Activated B cell treated with CpG ODN at 0.5 μM for 24 hours (primary cell): ENCODE data around the gene INPP5E. TPM values are rescaled to one million over a fixed set of nuclear protein-coding genes. Genes with fewer than 3 reads are reported as not detected.

ENCODE experiments used
- ATAC-seq: fragments of 200-7000 bp; cut with Tn5 transposase; one replicate; pipeline ENCODE4 v1.10.0; 2021; ENCODE audit warnings: low read depth, mild to moderate bottlenecking, moderate library complexity
- CTCF ChIA-PET: fragments of 350-600 bp; sonication (Branson Sonifier 250); formaldehyde crosslinking; loops from one replicate; lab custom pipeline; 2021; ENCODE audit warnings: antibody characterized with exemption; lab: Charles Lee
- POLR2A ChIA-PET: fragments of 350-600 bp; sonication (Branson Sonifier 250); formaldehyde crosslinking; loops from one replicate; lab custom pipeline; 2021; ENCODE audit warnings: antibody characterized with exemption; lab: Charles Lee
- DNase-seq: peaks from one replicate; pipeline ENCODE4 v3.0.0; 2022
- H3K27ac Mint-ChIP-seq: one replicate; pipeline ENCODE4 v1.8.0; 2020; ENCODE audit warnings: mixed read lengths
- H3K27me3 Mint-ChIP-seq: one replicate; pipeline ENCODE4 v1.8.0; 2021; ENCODE audit warnings: mixed read lengths
- H3K36me3 Mint-ChIP-seq: one replicate; pipeline ENCODE4 v1.8.0; 2021; ENCODE audit warnings: low read depth, mixed read lengths
- H3K4me1 Mint-ChIP-seq: one replicate; pipeline ENCODE4 v1.8.0; 2021; ENCODE audit warnings: mixed read lengths
- H3K4me3 Mint-ChIP-seq: one replicate; pipeline ENCODE4 v1.8.0; 2020; ENCODE audit warnings: mild to moderate bottlenecking, mixed read lengths
- H3K9me3 Mint-ChIP-seq: one replicate; pipeline ENCODE4 v1.8.0; 2020; ENCODE audit warnings: mixed read lengths
- intact Hi-C: fragments of 100-400 bp; cut with micrococcal nuclease; formaldehyde crosslinking; loops from one replicate; pipeline ENCODE4 v1.15.1; 2024
- total RNA-seq: library from RNA; stranded (reverse); gene quantifications from 2 replicates; pipeline ENCODE4 v1.2.3, GENCODE V29; 2022
- TF ChIP-seq, protein P1 (sequence below): fragments of 200-600 bp; IDR thresholded peaks from one replicate; pipeline ENCODE4 v1.8.0; 2022; ENCODE audit warnings: antibody characterized with exemption, mild to moderate bottlenecking

The INPP5E gene
- total RNA-seq, 1 donor from 2014 or later = 26.6 TPM

DNA sequence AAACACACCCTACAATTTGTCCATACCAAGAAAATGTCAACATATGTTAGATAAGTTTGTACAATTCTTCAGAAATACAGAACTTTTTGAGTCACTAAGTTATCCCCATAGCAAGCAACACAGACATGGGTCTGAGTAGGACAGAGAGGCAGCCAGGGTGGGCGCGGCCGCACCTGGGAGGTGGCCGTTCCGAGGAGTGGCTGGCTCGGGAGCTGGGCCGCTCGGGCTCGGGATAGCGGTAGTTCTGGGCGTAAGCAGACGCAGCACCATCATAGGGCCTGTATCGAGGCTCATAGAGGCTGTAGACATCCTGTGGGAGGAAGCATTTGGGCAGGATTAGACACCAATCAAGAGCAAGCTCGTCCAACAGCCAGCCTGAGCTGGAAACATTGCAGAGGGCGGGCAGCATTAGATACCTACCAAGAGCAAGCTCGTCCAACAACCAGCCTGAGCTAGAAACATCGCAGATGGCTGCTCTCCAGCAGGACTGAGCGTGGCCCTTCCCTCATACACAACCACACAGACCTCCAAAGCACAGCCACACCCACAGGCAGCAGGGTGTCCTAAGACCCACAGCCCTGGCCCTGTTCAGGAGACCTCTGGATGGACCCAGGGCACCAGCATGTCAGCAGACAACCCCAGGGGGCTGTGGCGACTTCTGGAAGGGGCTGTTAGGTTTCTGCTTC is 32.3 kb upstream of the INPP5E start:
- H3K36me3 Mint-ChIP-seq = peaks cover 89% of the 10 kb centered on the region
- no peaks in the 10 kb centered on the region for H3K9me3 Mint-ChIP-seq
- intact Hi-C loops = no loop called here
- no peaks in the 10 kb centered on the region for H3K4me1 Mint-ChIP-seq
- DNase-seq (no peak), ATAC-seq (no peak)
- CTCF ChIA-PET = no interaction called here
- TF ChIP-seq, protein P1, sequence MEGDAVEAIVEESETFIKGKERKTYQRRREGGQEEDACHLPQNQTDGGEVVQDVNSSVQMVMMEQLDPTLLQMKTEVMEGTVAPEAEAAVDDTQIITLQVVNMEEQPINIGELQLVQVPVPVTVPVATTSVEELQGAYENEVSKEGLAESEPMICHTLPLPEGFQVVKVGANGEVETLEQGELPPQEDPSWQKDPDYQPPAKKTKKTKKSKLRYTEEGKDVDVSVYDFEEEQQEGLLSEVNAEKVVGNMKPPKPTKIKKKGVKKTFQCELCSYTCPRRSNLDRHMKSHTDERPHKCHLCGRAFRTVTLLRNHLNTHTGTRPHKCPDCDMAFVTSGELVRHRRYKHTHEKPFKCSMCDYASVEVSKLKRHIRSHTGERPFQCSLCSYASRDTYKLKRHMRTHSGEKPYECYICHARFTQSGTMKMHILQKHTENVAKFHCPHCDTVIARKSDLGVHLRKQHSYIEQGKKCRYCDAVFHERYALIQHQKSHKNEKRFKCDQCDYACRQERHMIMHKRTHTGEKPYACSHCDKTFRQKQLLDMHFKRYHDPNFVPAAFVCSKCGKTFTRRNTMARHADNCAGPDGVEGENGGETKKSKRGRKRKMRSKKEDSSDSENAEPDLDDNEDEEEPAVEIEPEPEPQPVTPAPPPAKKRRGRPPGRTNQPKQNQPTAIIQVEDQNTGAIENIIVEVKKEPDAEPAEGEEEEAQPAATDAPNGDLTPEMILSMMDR = no peak
- POLR2A ChIA-PET = no interaction called here
- H3K27ac Mint-ChIP-seq = no peak overlapping the region
- no peak overlapping the region for H3K4me3 Mint-ChIP-seq
- no peaks in the 10 kb centered on the region for H3K27me3 Mint-ChIP-seq

GRCh38 chr9:136470792-136471469 is 31.3 kb upstream of the INPP5E start:
- Mint-ChIP-seq H3K27ac (no peak overlapping the region), H3K9me3 (no peaks in the 10 kb centered on the region), H3K36me3 (peaks cover 89% of the 10 kb centered on the region), H3K27me3 (no peaks in the 10 kb centered on the region), H3K4me3 (no peak overlapping the region), H3K4me1 (no peaks in the 10 kb centered on the region)
- ChIA-PET CTCF (interaction anchor here (0.9 kb wide), 1 partner anchor 108 kb away, joined by 3 read pairs; the partner anchor contains the start of gene DNLZ), POLR2A (no interaction called here)
- DNase-seq (no peak), ATAC-seq (no peak)
- TF ChIP-seq, protein P1 = no peak
- intact Hi-C loops = no loop called here

DNA sequence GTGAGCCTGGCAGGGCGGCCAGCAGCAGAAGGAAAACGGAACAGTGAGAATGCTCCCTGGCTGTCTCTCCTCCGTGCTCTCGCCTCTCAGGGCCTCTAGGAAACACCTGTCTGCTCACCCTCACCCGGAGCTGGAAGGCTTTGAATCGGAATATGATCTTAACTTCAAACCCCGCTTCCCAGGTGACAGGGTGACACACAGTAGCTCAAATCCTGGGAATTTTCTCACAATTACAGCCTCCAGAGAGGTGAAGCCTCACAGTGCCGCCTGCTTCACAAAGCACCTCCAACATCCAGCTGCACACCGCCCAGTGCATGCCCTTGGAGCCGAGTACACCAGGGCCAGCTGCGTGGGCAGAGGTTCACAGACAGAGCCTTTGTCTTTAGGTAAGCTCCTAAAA is 30.7 kb upstream of the INPP5E start:
- ATAC-seq = no peak
- Mint-ChIP-seq H3K36me3 (peaks cover 89% of the 10 kb centered on the region), H3K27ac (no peak overlapping the region), H3K9me3 (no peaks in the 10 kb centered on the region), H3K4me1 (no peaks in the 10 kb centered on the region), H3K4me3 (no peak overlapping the region), H3K27me3 (no peaks in the 10 kb centered on the region)
- CTCF ChIA-PET = interaction anchor here (0.9 kb wide), 1 partner anchor 107 kb away, joined by 3 read pairs; the partner anchor contains the start of gene DNLZ
- POLR2A ChIA-PET = no interaction called here
- intact Hi-C loops = no loop called here
- no peak for DNase-seq
- TF ChIP-seq, protein P1 = no peak

GRCh38 chr9:136467766-136468165 is 28.1 kb upstream of the INPP5E start:
- intact Hi-C loops = no loop called here
- POLR2A ChIA-PET = no interaction called here
- Mint-ChIP-seq H3K27me3 (no peaks in the 10 kb centered on the region), H3K9me3 (no peaks in the 10 kb centered on the region), H3K36me3 (peaks cover 90% of the 10 kb centered on the region), H3K4me1 (no peaks in the 10 kb centered on the region), H3K27ac (no peak overlapping the region), H3K4me3 (no peak overlapping the region)
- DNase-seq (no peak), ATAC-seq (no peak)
- TF ChIP-seq, protein P1 = no peak
- CTCF ChIA-PET = no interaction called here

DNA sequence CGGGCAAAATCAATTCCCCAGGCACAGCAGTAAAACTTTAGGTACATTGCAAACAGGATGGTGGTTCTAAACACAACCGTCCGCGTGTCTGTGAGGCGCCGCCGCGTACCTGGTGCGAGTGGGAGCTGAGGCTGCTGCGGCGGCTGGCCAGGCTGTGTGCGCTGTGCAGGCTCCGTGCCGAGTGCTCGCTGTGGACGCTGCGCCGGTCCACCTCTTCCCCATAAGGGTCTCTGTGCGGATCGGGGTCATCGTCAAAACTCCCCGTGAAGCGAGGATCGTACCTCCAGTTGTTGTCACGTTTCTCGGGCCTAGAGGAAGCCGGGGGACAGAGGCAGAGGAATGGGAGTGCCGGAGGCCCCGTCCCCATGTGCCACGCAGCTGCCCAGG is 26.5 kb upstream of the INPP5E start:
- intact Hi-C loops = no loop called here
- ATAC-seq = no peak
- POLR2A ChIA-PET = no interaction called here

More for the DNA sequence above, 26.5 kb upstream of the INPP5E start:
- TF ChIP-seq, protein P1 = no peak
- CTCF ChIA-PET = no interaction called here
- Mint-ChIP-seq H3K27me3 (no peaks in the 10 kb centered on the region), H3K36me3 (peaks cover 89% of the 10 kb centered on the region), H3K4me1 (no peaks in the 10 kb centered on the region), H3K4me3 (no peak overlapping the region), H3K27ac (no peak overlapping the region), H3K9me3 (no peaks in the 10 kb centered on the region)
- no peak for DNase-seq
